GM21447 (cell line): Measurements from ENCODE around the gene ENO2.
A peak's percentile ranks its signal among the peaks of the same experiment; 100 is the strongest.
"Not testable (repeated sequence)": the region's sequence is repeated elsewhere in the genome, so short reads cannot be mapped to it uniquely, and the experiment has no call there.

Source experiments
- ATAC-seq: cut with Tn5 transposase; IDR thresholded peaks from one replicate; pipeline ENCODE4 v1.9.1; 2021; ENCODE audit not compliant: unreplicated experiment

Gene ENO2

GRCh38 chr12:6914246-6914946 lies at the start of gene ENO2:
Gene ENO2, plus strand, starts transcription at chr12:6914580. Its CDS starts 1,253 bp downstream, at chr12:6915833.
- peak; percentile 74 for ATAC-seq

- not testable (repeated sequence) for ATAC-seq
Measured at GRCh38 chr12:6865307-6865706, 49.1 kb upstream of the ENO2 start.

DNA sequence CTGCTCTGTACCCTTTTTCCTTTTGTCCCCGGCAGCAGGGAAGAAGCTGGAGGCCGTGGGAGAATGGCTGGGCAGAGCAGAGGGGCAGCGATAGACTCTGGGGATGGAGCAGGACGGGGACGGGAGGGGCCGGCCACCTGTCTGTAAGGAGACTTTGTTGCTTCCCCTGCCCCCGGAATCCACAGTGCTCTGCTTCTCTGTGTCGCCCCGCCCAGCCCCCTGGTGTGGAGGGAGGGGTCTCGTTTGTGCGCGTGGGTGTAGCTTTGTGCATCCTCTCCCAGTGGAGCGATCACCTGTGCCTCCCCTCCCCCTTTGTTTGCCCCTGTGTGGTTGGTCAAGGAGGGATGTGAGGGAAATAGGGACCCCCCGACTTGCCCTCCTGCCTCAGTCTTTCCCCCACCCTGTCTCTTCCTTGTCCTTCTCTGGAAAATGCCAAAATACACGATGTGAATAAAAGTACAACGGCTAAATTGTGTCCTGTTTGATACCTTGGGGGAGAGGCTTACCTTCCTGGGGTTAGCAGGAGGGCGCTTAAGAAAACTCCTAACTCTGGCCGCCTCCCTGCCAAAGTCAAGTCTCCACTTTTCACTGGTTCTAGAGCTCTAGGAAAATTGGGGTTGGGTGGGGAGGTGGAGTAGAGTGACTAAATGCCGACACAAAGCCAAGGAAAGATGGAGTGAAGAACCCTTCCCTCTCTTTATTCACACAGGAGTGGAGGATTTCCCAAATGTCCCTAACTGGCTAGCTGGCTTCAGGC lies 48.0 kb upstream of the ENO2 start:
- ATAC-seq = no peak

DNA sequence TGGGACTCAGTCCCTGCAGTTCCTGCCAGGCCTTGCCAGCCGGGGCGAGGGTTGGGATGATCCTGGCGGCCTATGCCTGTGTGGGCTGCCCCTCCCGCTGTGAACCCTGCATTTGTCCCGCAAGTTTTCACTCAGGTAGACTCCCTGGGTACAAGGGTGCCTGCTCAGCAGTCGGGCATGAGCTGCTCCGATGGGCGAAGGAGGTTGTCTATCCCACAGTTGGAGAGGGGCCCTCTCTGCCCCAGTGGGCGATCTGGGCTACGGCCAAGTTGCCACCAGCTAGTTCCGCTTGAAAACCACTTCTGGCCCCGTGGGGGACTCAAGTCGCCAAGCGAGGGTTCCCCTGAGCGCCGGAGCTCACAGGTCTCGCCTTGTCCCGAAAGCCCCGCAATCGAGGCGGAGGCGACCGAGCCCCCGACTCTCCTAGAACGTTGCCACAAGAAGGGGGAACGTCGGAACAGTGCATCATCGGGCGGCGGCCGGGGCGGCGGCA lies 47.4 kb upstream of the ENO2 start:
- ATAC-seq = peak; percentile 10

DNA sequence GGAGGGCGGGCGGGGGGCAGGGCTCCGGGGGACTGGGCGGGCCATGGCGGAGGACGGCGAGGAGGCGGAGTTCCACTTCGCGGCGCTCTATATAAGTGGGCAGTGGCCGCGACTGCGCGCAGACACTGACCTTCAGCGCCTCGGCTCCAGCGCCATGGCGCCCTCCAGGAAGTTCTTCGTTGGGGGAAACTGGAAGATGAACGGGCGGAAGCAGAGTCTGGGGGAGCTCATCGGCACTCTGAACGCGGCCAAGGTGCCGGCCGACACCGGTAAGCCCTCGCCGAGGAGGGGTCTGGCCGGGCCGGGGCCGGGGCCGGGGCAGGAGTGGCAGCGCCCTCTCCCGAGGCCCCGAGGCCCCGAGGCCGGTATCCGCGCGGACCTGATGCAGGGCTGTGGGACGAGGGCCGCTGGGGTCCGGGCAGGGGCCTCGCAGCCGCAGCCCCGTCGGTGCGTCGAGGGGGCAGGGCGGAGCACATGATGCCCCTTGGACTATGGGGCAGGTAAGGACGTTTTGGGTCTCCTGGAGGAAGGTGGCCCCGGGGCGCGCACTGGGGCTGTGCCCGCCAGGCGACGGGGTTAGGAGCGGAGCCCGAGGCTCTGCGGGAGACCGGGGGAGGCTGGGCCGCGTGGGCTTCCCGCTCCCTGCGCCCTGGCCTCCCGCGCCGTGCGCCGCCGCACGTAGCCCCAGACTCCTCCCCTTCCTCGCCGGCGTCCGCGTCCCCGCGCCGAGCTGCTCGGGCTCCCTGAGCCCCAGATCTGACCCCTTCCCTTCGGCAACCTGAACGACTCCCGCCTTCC lies 46.8 kb upstream of the ENO2 start, which contains the start of gene TPI1:
Gene TPI1 (plus strand): TSS at position 119 of the 798 bp plus-strand sequence. CDS start 36 bp downstream, at position 155.
- peak; percentile 47 for ATAC-seq

GRCh38 chr12:6868211-6869048 lies 46.0 kb upstream of the ENO2 start:
- ATAC-seq = no peak

- no peak for ATAC-seq
Measured at GRCh38 chr12:6869049-6870021, 45.0 kb upstream of the ENO2 start.

- not testable (repeated sequence) for ATAC-seq
Measured at GRCh38 chr12:6870304-6870703, 44.1 kb upstream of the ENO2 start.

GRCh38 chr12:6871052-6871957 lies 43.1 kb upstream of the ENO2 start:
- ATAC-seq = no peak

GRCh38 chr12:6872073-6873048 lies 42.0 kb upstream of the ENO2 start:
- peak; percentile 27 for ATAC-seq

DNA sequence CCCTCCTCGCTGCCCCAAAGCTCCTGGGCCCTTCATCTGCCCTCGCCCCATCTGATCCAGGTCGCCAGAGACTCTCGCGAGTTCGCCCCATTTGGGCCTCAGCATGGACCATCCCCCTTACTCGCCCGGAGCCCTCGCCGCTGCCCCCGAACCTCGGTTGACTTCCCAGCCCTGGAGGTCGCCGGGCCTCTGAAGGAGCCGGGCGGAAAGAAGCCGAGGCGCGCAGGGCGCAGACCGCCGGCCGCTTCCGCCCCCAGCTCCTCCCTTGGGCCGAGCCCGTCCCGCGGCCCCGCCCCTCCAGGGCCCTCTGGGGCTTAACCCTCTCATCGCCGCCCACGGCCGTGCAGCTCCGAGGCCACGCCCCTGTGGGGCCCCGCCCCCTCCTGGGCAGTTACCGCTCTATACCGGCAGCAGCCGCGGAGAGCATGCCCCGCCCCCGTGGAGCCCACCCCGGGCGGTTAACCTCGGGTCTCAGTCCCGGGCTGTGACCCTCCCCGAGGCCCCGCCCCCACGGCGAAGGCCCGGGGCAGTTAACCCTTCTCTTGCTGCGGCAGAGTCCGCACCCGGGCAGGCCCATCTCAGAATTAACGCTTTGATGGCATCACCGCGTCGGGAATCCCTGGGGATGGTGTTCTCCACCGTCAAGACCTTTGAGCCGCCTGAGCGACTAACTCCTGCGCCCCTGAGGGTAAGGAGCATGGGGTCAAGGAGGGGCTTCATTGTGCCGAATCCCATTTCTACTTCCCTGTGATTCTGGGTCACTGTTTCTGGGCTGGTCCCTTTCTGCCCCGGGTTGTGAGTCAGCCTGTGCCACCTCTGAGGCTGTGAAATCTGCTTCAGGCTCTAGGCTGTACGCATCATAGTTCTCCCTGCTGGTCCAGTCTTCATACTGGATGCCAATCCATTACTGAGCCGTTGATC lies 41.0 kb upstream of the ENO2 start, which contains the start of gene SPSB2:
Gene SPSB2 (minus strand): TSS at position 210 of the 921 bp plus-strand sequence. CDS start 402 bp downstream, outside the sequence.
- ATAC-seq = peak; percentile 50

- ATAC-seq = not testable (repeated sequence)
Measured at GRCh38 chr12:6874015-6874368, 40.4 kb upstream of the ENO2 start.

DNA sequence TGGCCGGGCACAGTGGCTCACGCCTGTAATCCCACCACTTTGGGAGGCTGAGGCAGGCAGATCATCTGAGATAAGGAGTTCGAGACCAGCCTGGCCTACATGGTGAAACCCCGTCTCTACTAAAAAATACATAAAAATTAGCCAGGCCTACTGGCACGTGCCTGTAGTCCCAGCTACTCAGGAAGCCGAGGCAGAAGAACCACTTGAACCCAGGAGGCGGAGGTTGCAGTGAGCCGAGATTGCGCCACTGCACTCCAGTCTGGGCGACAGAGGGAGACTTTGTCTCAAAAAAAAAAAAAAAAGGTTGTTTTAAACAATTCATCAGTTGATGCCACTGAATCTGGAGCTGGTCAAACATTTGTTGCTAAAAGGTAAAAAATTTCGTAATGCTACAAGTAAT lies 34.6 kb upstream of the ENO2 start:
- not testable (repeated sequence) for ATAC-seq

DNA sequence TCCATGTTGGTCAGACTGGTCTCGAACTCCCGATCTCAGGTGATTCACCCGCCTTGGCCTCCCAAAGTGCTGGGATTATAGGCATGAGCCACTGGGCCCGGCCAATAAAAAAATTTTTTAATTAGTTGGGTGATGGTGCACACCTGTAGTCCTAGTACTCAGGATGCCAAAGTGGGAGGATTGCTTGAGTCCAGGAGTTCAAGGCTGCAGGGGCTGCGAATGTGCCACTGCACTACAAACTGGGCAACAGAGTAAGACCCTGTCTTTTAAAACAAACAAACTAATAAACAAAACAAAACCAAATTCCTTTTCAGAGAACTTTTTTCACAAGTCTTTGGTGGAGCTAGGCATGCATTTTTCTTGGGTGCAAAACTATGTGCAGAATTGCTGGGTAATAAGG lies 31.1 kb upstream of the ENO2 start:
- no peak for ATAC-seq

DNA sequence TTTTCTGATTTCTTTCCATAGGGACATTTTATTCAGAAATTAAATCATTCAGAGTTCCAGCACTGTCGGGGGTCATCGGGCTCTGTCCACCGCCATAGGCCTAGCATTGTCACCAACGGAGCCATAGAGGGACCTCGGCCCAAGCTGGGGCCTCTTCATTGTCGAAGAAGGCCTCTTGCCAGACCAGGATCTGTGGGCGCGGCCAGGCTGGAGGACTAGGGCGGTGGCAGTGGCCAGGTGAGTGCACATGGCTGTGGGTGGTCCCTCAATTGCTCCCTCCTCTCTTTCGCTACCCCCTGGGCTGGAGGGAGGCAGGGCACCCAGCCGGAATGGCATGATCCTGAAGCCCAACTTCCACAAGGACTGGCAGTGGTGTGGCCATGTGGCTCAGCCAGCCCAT lies 30.7 kb upstream of the ENO2 start:
- no peak for ATAC-seq

DNA sequence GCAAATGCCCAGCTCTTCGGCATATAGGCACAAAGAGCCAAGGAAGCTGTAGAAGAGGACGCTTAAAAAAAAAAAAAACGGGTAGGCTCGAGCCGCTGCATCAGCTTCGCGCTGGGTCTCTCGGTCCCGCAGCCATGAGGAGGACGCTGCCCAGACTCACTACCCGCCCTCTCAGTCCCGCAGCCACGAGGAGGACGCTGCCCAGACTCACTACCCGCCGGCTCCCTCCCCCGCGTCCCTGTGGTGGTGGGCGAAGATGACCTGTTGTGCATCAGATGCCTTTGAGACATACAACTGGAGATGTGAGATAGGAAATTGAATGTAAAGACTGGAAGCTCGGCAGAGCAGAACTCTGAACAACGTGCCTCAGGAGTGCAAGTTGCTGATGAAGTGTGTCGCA lies 29.8 kb upstream of the ENO2 start:
- no peak for ATAC-seq
